Measurements from ENCODE around the gene PLPP4.

GRCh38 chr10:120614680-120615079, 157.7 kb downstream of the PLPP4 start:
- no peak for TF ChIP-seq CTCF (IDR thresholded peaks at IDR 0.05)
- TF ChIP-seq POLR2A (IDR thresholded peaks at IDR 0.05): no peak
- no peak for TF ChIP-seq POLR2AphosphoS5 (IDR thresholded peaks at IDR 0.05; ENCODE audit: insufficient read depth in 1 of 2, low read depth in 1 of 2)
